CD8-positive, alpha-beta memory T cell (primary cell): ENCODE data around the gene SLC16A3. TPM values are rescaled to one million over a fixed set of nuclear protein-coding genes. Genes with fewer than 3 reads are reported as not detected.

Source experiments
- CTCF ChIA-PET: fragments of 350-600 bp; sonication (Branson Sonifier 250); formaldehyde crosslinking; loops from one replicate; lab custom pipeline; 2021; ENCODE audit warnings: antibody characterized with exemption; lab: Charles Lee
- POLR2A ChIA-PET: fragments of 350-600 bp; sonication (Branson Sonifier 250); formaldehyde crosslinking; loops from one replicate; lab custom pipeline; 2021; ENCODE audit warnings: antibody characterized with exemption; lab: Charles Lee
- DNase-seq, 5 donors: peaks; one replicate each; pipeline versions ENCODE4 v3.0.0 to v3.0.0-alpha.2; 2020 to 2022; ENCODE audit warnings: mixed read lengths in 1 of 5
- H3K27ac ChIP-seq: one replicate; pipeline ENCODE4 v1.7.0; 2013; ENCODE audit warnings: low read depth, mild to moderate bottlenecking, low read length, moderate library complexity
- H3K27me3 ChIP-seq: 2 replicates; pipeline ENCODE4 v1.7.0; 2013; ENCODE audit warnings: low read length, mild to moderate bottlenecking; ENCODE audit not compliant: insufficient read depth, poor library complexity, severe bottlenecking
- H3K36me3 ChIP-seq: 2 replicates; pipeline ENCODE4 v1.7.0; 2013; ENCODE audit warnings: mild to moderate bottlenecking, low read length, moderate library complexity; ENCODE audit not compliant: insufficient read depth
- H3K4me1 ChIP-seq: 2 replicates; pipeline ENCODE4 v1.7.0; 2013; ENCODE audit warnings: mild to moderate bottlenecking, low read length, moderate library complexity; ENCODE audit not compliant: insufficient read depth
- H3K4me3 ChIP-seq: 2 replicates; pipeline ENCODE4 v1.7.0; 2013; ENCODE audit warnings: mild to moderate bottlenecking, low read length
- H3K9me3 ChIP-seq: 2 replicates; pipeline ENCODE4 v1.7.0; 2013; ENCODE audit warnings: mild to moderate bottlenecking, low read length
- H3K27ac Mint-ChIP-seq, 8 donors: one replicate each; pipeline ENCODE4 v1.8.0; 2020 to 2021; ENCODE audit warnings: mixed read lengths in 8 of 8, mild to moderate bottlenecking in 6 of 8, inconsistent platforms in 3 of 8, moderate library complexity in 3 of 8
- H3K27me3 Mint-ChIP-seq, 2 donors: one replicate each; pipeline ENCODE4 v1.8.0; 2020 to 2021; ENCODE audit warnings: mixed read lengths in 2 of 2, mild to moderate bottlenecking in 1 of 2, moderate library complexity in 1 of 2
- H3K36me3 Mint-ChIP-seq, 3 donors: one replicate each; pipeline ENCODE4 v1.8.0; 2020 to 2021; ENCODE audit warnings: mixed read lengths in 3 of 3, inconsistent platforms in 1 of 3, mild to moderate bottlenecking in 1 of 3
- H3K4me1 Mint-ChIP-seq, 3 donors: one replicate each; pipeline ENCODE4 v1.8.0; 2020 to 2021; ENCODE audit warnings: mixed read lengths in 3 of 3, inconsistent platforms in 1 of 3, mild to moderate bottlenecking in 1 of 3
- H3K4me3 Mint-ChIP-seq, 7 donors: one replicate each; pipeline ENCODE4 v1.8.0; 2020 to 2021; ENCODE audit warnings: mixed read lengths in 7 of 7, mild to moderate bottlenecking in 6 of 7, moderate library complexity in 4 of 7, inconsistent platforms in 2 of 7
- H3K9me3 Mint-ChIP-seq, 5 donors: one replicate each; pipeline ENCODE4 v1.8.0; 2020 to 2022; ENCODE audit warnings: mixed read lengths in 5 of 5, mild to moderate bottlenecking in 3 of 5, moderate library complexity in 2 of 5, inconsistent platforms in 1 of 5
- polyA plus RNA-seq: library from polyadenylated mRNA; unstranded; fragments of 300-500 nt; fragmentation: Illumina TruSeq; gene quantifications from one replicate; pipeline ENCODE4 v1.2.3, GENCODE V29; 2021
- total RNA-seq, 2 experiments: library from RNA; stranded (reverse); gene quantifications; one replicate each; pipeline ENCODE4 v1.2.3, GENCODE V29; 2021

SLC16A3 gene
- total and polyA plus RNA-seq, 3 experiments from 2014 or later = 3.3 to 31.8 (median 27.5) TPM

DNA sequence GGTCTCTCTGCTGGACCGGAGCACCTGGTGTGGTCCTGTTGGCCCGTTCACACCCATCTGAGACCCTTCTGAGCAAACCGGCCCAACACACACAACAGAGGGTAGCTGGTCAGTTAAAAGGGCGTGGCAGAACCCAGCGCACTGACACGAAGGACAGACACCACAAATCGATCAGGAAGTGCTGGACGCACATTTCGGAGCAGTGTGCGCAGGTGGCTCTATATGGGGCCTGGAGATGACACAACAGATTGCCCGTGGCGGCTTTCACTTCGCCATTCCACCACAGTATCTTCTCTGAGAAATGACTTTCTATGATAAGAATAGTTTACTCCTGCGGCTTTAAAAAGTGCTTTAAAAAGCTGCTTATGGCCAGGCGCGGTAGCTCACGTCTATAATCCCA, 28.7 kb upstream of the SLC16A3 start:
- no peak overlapping the region for H3K4me3 ChIP-seq
- peaks cover 13% of the 10 kb centered on the region for H3K36me3 ChIP-seq
- no peak for DNase-seq
- peaks cover 0 to 3% of the 10 kb centered on the region in 2 donors for H3K27me3 Mint-ChIP-seq
- peaks cover 30 to 54% (median 40%) of the 10 kb centered on the region in 3 donors for H3K4me1 Mint-ChIP-seq
- peak overlapping the region; percentile 47 for H3K27ac ChIP-seq
- H3K27me3 ChIP-seq = no peaks in the 10 kb centered on the region
- peaks cover 0 to 28% (median 13%) of the 10 kb centered on the region in 3 donors for H3K36me3 Mint-ChIP-seq
- ChIA-PET CTCF (interaction anchor here (0.9 to 3.7 kb wide), 7 partner anchors 13 to 170 kb away, joined by 3 to 12 read pairs (median 4); partner anchors contain the start of genes CCDC57, CD7 and RAC3), POLR2A (interaction anchor here (1.8 to 2.1 kb wide), 2 partner anchors 12 to 29 kb away, joined by 8 to 9 read pairs; partner anchors contain the start of gene SLC16A3)
- H3K9me3 ChIP-seq = no peaks in the 10 kb centered on the region
- H3K27ac Mint-ChIP-seq = peak overlapping the region; percentile 63 to 94 (median 90)
- no peaks in the 10 kb centered on the region for H3K9me3 Mint-ChIP-seq
- H3K4me1 ChIP-seq = peaks cover 33% of the 10 kb centered on the region
- H3K4me3 Mint-ChIP-seq = peak overlapping the region in 6 of 7 donors; percentile 12 to 75 (median 56)

DNA sequence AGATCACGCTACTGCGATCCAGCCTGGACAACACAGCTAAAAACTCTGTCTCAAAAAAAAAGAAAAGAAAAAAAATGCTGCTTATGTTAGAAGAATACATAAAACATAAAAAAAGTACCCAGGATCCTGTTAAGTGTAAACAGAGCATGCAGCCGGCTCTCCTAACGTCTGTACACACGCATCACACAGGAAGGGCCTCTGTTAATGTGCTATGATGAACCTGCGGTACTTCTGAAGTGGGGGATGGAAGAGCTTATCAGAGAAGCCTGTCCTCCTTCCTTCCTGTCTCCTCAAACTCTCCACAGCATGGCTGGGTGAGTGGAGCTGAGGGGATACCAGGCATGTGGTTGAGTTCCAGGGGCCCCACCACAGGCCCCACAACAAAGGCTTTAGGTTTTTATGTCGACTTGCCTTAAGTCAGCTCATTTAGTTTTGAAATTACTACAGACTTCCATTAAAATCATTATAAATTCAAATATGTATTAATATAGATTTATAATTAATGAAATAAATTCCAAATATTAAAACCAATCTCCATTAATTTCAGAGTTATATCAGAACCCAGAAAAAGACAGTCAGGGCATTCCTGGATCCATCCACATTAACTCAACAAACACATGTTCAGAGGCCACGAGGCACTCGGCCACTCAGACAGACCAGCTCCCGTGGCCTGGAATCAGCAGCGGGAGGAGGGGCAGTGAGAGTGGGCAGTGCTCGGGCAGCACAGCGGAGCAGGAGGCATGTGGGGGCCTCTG, 27.9 kb upstream of the SLC16A3 start:
- Mint-ChIP-seq H3K27me3 (peaks cover 0 to 3% of the 10 kb centered on the region in 2 donors), H3K4me3 (peak overlapping the region; percentile 12 to 75 (median 60)), H3K27ac (peak overlapping the region; percentile 47 to 94 (median 90)), H3K4me1 (peaks cover 36 to 60% (median 45%) of the 10 kb centered on the region in 3 donors), H3K9me3 (no peaks in the 10 kb centered on the region), H3K36me3 (peaks cover 0 to 20% (median 10%) of the 10 kb centered on the region in 3 donors)
- Histone ChIP-seq H3K27ac (peak overlapping the region; percentile 47), H3K27me3 (no peaks in the 10 kb centered on the region), H3K4me3 (no peak overlapping the region), H3K36me3 (peaks cover 8% of the 10 kb centered on the region), H3K4me1 (peaks cover 41% of the 10 kb centered on the region), H3K9me3 (no peaks in the 10 kb centered on the region)
- peak; percentile 50 to 89 (median 82) for DNase-seq
- ChIA-PET POLR2A (interaction anchor here (0.6 to 2.1 kb wide), 4 partner anchors 11 to 99 kb away, joined by 3 to 9 read pairs (median 6); partner anchors contain the start of gene SLC16A3), CTCF (interaction anchor here (0.9 to 3.7 kb wide), 10 partner anchors 12 to 170 kb away, joined by 3 to 12 read pairs (median 4); partner anchors contain the start of genes CCDC57, CD7 and RAC3)

DNA sequence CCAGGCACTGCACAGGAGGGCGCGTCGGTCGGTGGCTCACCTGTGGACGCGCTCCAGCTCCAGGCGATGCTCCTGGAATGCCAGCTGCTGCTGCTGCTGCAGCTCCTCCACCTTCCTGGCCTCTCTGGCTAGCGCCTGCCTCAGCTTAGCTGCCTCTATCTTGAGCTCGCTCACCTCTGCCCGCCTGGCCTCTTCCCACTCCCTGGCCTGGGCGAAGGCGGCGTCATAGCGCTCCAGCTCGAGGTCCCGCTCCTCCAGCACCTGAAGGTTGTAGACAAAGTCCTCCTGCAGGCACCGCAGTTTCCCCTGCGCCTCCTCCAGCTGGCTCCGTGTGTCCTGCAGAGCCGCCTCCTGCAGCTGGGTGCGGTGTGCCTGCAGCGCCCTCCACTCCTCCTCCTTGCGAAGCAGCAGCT, 27.3 kb upstream of the SLC16A3 start:
- H3K27ac ChIP-seq = no peak overlapping the region
- Mint-ChIP-seq H3K9me3 (no peaks in the 10 kb centered on the region), H3K27ac (peak overlapping the region; percentile 17 to 82 (median 40)), H3K4me3 (peak overlapping the region in 4 of 7 donors; percentile 23 to 41 (median 26)), H3K36me3 (peaks cover 0 to 15% (median 8%) of the 10 kb centered on the region in 3 donors), H3K4me1 (peaks cover 41 to 65% (median 51%) of the 10 kb centered on the region in 3 donors), H3K27me3 (peaks cover 0 to 3% of the 10 kb centered on the region in 2 donors)
- peaks cover 46% of the 10 kb centered on the region for H3K4me1 ChIP-seq
- no peak overlapping the region for H3K4me3 ChIP-seq
- H3K9me3 ChIP-seq = no peaks in the 10 kb centered on the region
- peak in 1 of 5 donors; percentile 31 for DNase-seq
- ChIA-PET CTCF (interaction anchor here (0.9 to 3.7 kb wide), 6 partner anchors 12 to 171 kb away, joined by 3 to 12 read pairs (median 6); partner anchors contain the start of genes CCDC57 and RAC3), POLR2A (interaction anchor here (0.5 to 2.1 kb wide), 4 partner anchors 9 to 97 kb away, joined by 3 to 9 read pairs (median 6); partner anchors contain the start of gene SLC16A3)
- peaks cover 2% of the 10 kb centered on the region for H3K36me3 ChIP-seq
- H3K27me3 ChIP-seq = no peaks in the 10 kb centered on the region

DNA sequence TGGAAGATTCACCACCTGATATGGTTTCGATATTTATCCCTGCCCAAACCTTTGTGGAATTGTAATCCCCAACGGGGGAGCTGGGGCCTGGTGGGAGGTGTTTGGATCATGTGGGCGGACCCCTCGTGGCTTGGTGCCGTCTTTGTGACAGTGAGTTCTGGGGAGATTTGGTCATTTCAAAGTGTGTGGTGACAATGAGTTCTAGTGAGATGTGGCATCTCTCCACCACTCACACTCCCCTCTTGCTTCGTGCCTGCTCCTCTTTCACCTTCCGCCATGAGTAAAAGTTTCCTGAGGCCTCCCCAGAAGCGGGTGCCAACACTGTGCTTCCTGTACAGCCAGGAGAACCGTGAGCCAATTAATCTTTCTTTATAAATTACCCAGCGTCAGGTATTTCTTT, 25.9 kb upstream of the SLC16A3 start:
- Mint-ChIP-seq H3K27me3 (peaks cover 0 to 3% of the 10 kb centered on the region in 2 donors), H3K9me3 (no peaks in the 10 kb centered on the region), H3K36me3 (peaks cover 0 to 10% (median 7%) of the 10 kb centered on the region in 3 donors), H3K4me1 (peaks cover 45 to 70% (median 56%) of the 10 kb centered on the region in 3 donors), H3K27ac (peak overlapping the region in 5 of 8 donors; percentile 55 to 92 (median 75)), H3K4me3 (peak overlapping the region in 2 of 7 donors; percentile 49 to 66)
- H3K27ac ChIP-seq = no peak overlapping the region
- CTCF ChIA-PET = interaction anchor here (0.9 to 3.7 kb wide), 2 partner anchors 98 to 165 kb away, joined by 3 to 12 read pairs; partner anchors contain the start of gene DCXR
- H3K4me1 ChIP-seq = peaks cover 47% of the 10 kb centered on the region
- no peaks in the 10 kb centered on the region for H3K36me3 ChIP-seq
- H3K9me3 ChIP-seq = no peaks in the 10 kb centered on the region
- no peak overlapping the region for H3K4me3 ChIP-seq
- H3K27me3 ChIP-seq = no peaks in the 10 kb centered on the region
- DNase-seq = no peak
- POLR2A ChIA-PET = interaction anchor here (0.5 kb wide), 1 partner anchor 105 kb away, joined by 3 read pairs; the partner anchor contains the start of gene FASN

DNA sequence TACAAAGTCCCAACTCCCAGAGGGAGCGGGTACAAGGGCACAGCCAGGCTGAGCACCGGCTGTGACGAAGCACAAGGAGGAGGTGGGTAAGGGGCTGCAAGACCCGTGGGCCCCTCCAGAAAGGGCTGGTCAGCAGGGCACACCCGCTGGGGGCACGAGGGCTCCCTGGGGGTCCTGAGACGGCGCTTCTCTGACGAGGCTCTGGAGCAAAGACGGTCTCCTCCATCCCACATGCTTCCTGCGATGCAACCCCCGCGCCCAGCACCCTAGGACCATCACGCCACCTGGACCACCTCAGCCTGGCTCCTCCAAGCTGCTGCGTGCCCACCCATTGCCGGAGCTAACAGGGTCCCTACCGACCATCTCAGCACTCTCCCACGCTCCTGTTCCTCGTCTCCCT, 24.9 kb upstream of the SLC16A3 start:
- H3K36me3 Mint-ChIP-seq = peaks cover 0 to 5% (median 3%) of the 10 kb centered on the region in 3 donors
- peaks cover 43 to 67% (median 51%) of the 10 kb centered on the region in 3 donors for H3K4me1 Mint-ChIP-seq
- H3K4me3 ChIP-seq = no peak overlapping the region
- ChIA-PET CTCF (interaction anchor here (1.1 to 2.6 kb wide), 2 partner anchors 11 to 97 kb away, joined by 3 to 17 read pairs; no protein-coding TSS in a partner anchor), POLR2A (no interaction called here)
- H3K9me3 Mint-ChIP-seq = no peaks in the 10 kb centered on the region
- peaks cover 42% of the 10 kb centered on the region for H3K4me1 ChIP-seq
- no peaks in the 10 kb centered on the region for H3K36me3 ChIP-seq
- peak overlapping the region in 3 of 8 donors; percentile 51 to 92 (median 64) for H3K27ac Mint-ChIP-seq
- H3K27ac ChIP-seq = no peak overlapping the region
- peak overlapping the region in 2 of 7 donors; percentile 29 to 34 for H3K4me3 Mint-ChIP-seq
- peaks cover 0 to 3% of the 10 kb centered on the region in 2 donors for H3K27me3 Mint-ChIP-seq
- H3K9me3 ChIP-seq = no peaks in the 10 kb centered on the region
- no peaks in the 10 kb centered on the region for H3K27me3 ChIP-seq
- DNase-seq = no peak

DNA sequence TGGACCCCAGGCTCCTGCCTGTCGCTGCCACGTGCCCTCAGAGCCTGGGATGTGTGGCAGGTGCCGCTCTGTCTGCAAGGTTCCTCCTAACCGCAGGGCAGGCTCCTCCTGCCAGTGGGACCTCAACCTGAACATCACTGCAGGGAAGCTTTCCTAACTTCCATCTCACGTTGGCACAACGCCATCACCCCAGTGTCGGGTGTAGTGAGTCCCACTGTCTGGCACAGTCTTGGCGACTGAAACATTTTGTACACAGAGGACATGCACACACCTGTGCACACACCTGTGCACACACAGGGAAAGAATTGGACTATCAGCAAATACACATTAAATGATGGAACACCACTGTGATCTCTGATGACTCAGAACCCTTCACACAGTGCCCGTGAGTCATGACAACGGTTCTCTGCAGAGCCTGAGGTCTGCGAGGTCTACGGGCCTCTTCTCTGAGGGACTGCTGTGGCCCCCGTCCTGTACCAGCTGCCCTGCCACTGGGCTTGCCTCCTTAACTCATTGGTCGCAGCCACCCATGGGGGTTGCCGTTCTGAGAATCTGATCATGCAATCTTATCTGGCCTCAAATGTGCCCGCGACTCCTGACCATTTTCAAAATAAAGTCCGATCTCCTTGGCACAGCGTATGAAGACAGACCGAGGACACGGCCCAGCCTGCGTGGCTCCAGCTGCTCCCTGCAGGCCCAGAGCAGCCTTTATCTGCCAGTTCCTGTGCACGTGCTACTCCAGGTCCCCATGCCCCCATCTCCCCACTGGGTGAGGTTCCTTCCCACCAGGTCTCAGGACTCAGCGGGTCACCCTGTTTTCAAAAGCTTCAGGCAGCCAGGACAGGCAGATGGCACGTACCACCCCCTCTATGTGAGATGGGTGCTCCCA, 23.8 kb upstream of the SLC16A3 start:
- peak overlapping the region in 1 of 7 donors; percentile 42 for H3K4me3 Mint-ChIP-seq

More for the DNA sequence above, 23.8 kb upstream of the SLC16A3 start:
- Histone ChIP-seq H3K27ac (no peak overlapping the region), H3K4me3 (no peak overlapping the region), H3K9me3 (no peaks in the 10 kb centered on the region), H3K4me1 (peaks cover 34% of the 10 kb centered on the region), H3K27me3 (no peaks in the 10 kb centered on the region), H3K36me3 (no peaks in the 10 kb centered on the region)
- ChIA-PET POLR2A (interaction anchor here (0.6 to 2.1 kb wide), 5 partner anchors 10 to 91 kb away, joined by 3 to 10 read pairs (median 4); partner anchors contain the start of gene SLC16A3), CTCF (interaction anchor here (0.8 to 2.6 kb wide), 6 partner anchors 10 to 246 kb away, joined by 3 to 17 read pairs (median 6); no protein-coding TSS in a partner anchor)
- Mint-ChIP-seq H3K9me3 (no peaks in the 10 kb centered on the region), H3K36me3 (peaks cover 0 to 6% (median 4%) of the 10 kb centered on the region in 3 donors), H3K27ac (peak overlapping the region in 7 of 8 donors; percentile 89 to 98 (median 96)), H3K4me1 (peaks cover 42 to 63% (median 45%) of the 10 kb centered on the region in 3 donors), H3K27me3 (peaks cover 0 to 3% of the 10 kb centered on the region in 2 donors)
- no peak for DNase-seq
